ENCODE measurements around the gene OSTC.
A peak's percentile ranks its signal among the peaks of the same experiment; 100 is the strongest.

The OSTC gene

GRCh38 chr4:108620101-108620932, 30.1 kb upstream of the OSTC start, which contains the start of gene RPL34:
TSS of gene RPL34 (plus strand) at chr4:108620576. CDS start at chr4:108621960, 1,384 bp downstream.
- H3K4me2 ChIP-seq, result peak within 1 kb of the TSS; percentile 84
- H3K36me3 ChIP-seq (ENCODE audit: insufficient read depth), result peaks cover 35% of the 10 kb centered on the region; the same call in 1 of the 2 replicates
- H3K27ac ChIP-seq, result peak within 1 kb of the TSS; percentile 76
- TF ChIP-seq, protein P1, sequence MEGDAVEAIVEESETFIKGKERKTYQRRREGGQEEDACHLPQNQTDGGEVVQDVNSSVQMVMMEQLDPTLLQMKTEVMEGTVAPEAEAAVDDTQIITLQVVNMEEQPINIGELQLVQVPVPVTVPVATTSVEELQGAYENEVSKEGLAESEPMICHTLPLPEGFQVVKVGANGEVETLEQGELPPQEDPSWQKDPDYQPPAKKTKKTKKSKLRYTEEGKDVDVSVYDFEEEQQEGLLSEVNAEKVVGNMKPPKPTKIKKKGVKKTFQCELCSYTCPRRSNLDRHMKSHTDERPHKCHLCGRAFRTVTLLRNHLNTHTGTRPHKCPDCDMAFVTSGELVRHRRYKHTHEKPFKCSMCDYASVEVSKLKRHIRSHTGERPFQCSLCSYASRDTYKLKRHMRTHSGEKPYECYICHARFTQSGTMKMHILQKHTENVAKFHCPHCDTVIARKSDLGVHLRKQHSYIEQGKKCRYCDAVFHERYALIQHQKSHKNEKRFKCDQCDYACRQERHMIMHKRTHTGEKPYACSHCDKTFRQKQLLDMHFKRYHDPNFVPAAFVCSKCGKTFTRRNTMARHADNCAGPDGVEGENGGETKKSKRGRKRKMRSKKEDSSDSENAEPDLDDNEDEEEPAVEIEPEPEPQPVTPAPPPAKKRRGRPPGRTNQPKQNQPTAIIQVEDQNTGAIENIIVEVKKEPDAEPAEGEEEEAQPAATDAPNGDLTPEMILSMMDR (conservative IDR thresholded peaks at IDR 0.05; ENCODE audit: low read depth, low read length), result no peak
- peak within 1 kb of the TSS; percentile 93 for H3K9ac ChIP-seq
- H3K4me1 ChIP-seq (ENCODE audit: low read depth, poor library complexity, severe bottlenecking), result peaks cover 29% of the 10 kb centered on the region
- H3K4me3 ChIP-seq (IDR thresholded peaks at IDR 0.05; ENCODE audit: insufficient read depth, low read depth, low read length), result peak within 1 kb of the TSS; percentile 75
- H2AFZ ChIP-seq (ENCODE audit: low read depth), result peak within 1 kb of the TSS; percentile 91
- peaks cover 35% of the 10 kb centered on the region for H3K79me2 ChIP-seq (ENCODE audit: insufficient read depth, low read depth)
- 0 out of 2 replicates have a peak, but pooled peaks cover 18% of the 10 kb centered on the region for H4K20me1 ChIP-seq (ENCODE audit: insufficient read depth)
- no peaks in the 10 kb centered on the region for H3K27me3 ChIP-seq (ENCODE audit: insufficient read depth, low read depth)

DNA sequence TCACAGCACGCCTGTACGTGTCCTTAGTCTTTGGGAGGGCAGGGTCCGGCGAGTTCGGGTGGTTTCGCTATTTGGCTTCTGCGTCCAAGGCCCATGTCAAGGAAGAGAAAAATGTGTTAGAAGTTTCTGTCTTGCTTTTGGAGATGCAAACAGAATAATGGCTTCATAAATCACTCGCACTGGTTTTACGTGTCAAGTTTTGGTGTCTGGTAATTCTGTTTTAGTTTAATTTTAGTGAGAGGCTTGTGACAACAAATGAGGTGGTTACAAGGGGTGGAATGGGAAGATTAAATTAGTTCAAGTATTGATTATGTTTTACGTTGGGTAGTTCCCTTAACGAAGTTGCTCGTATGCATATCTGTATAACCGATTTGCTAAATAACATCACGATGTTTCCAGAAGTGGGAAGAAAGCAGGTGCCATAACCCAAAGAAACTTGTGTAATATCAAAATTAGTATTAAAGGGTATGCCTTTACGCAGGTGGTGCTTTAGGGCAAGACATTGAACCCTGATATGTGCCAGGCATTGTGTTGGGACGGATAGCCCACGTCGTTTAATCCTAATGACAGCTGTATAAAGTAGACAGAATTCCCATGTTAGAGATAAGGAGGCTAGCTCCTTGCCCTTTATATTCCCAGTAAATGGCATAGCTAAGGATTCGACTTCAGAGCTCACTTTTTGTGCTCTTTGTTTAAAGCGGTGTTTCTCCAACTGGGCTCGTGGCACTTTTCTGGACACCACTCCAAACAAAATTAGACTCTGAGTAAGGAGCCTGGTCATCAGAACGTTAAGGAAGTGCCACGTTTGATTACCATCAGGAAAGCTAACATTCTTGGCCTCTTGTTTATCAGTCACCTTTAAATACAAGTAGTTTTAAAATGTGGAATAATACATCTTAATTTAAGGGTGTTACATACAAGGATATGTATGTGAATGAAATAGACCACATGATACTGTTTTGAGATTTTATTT, 29.2 kb upstream of the OSTC start:
- Histone ChIP-seq H4K20me1 (ENCODE audit: insufficient read depth) (0 out of 2 replicates have a peak, but pooled peaks cover 18% of the 10 kb centered on the region), H3K27ac (peak overlapping the region; percentile 76), H3K4me1 (ENCODE audit: low read depth, poor library complexity, severe bottlenecking) (peaks cover 29% of the 10 kb centered on the region), H3K4me2 (peak overlapping the region; percentile 82), H3K9ac (peak overlapping the region; percentile 93), H3K36me3 (ENCODE audit: insufficient read depth) (peaks cover 44% of the 10 kb centered on the region; the same call in 1 of the 2 replicates), H3K4me3 (IDR thresholded peaks at IDR 0.05; ENCODE audit: insufficient read depth, low read depth, low read length) (peak overlapping the region; percentile 75), H3K27me3 (ENCODE audit: insufficient read depth, low read depth) (no peaks in the 10 kb centered on the region), H3K79me2 (ENCODE audit: insufficient read depth, low read depth) (peaks cover 35% of the 10 kb centered on the region), H2AFZ (ENCODE audit: low read depth) (peak overlapping the region; percentile 91)
- TF ChIP-seq, protein P1 (conservative IDR thresholded peaks at IDR 0.05; ENCODE audit: low read depth, low read length), result no peak

DNA sequence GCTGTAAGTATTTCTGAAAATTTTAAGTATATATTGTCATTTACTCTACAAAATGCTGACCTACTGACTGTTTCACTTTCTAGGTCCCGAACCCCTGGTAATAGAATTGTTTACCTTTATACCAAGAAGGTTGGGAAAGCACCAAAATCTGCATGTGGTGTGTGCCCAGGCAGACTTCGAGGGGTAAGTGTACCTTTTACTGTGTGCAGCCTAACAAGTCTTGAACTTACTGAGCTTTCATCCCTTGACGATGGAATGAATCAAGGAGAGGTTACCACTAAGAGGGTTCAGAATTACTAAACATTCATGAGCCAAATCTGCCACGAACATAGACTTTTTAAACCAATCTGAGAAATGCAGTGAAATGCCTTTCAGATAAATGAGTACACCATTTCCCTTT, 28.4 kb upstream of the OSTC start:
- H3K27ac ChIP-seq, result peak overlapping the region; percentile 76; the same call in 1 of the 2 replicates
- no peak overlapping the region for H2AFZ ChIP-seq (ENCODE audit: low read depth)
- no peak overlapping the region for H3K4me3 ChIP-seq (IDR thresholded peaks at IDR 0.05; ENCODE audit: insufficient read depth, low read depth, low read length)
- no peaks in the 10 kb centered on the region for H3K27me3 ChIP-seq (ENCODE audit: insufficient read depth, low read depth)
- peaks cover 29% of the 10 kb centered on the region for H3K4me1 ChIP-seq (ENCODE audit: low read depth, poor library complexity, severe bottlenecking)
- H4K20me1 ChIP-seq (ENCODE audit: insufficient read depth), result 0 out of 2 replicates have a peak, but pooled peaks cover 18% of the 10 kb centered on the region
- peaks cover 48% of the 10 kb centered on the region; the same call in 1 of the 2 replicates for H3K36me3 ChIP-seq (ENCODE audit: insufficient read depth)
- TF ChIP-seq, protein P1 (conservative IDR thresholded peaks at IDR 0.05; ENCODE audit: low read depth, low read length), result no peak
- peak overlapping the region; percentile 82 for H3K4me2 ChIP-seq
- H3K9ac ChIP-seq, result peak overlapping the region; percentile 93; the same call in 1 of the 2 replicates
- H3K79me2 ChIP-seq (ENCODE audit: insufficient read depth, low read depth), result peaks cover 35% of the 10 kb centered on the region

- H3K4me1 ChIP-seq (ENCODE audit: low read depth, poor library complexity, severe bottlenecking), result peaks cover 29% of the 10 kb centered on the region
- H3K79me2 ChIP-seq (ENCODE audit: insufficient read depth, low read depth), result peaks cover 35% of the 10 kb centered on the region
- no peak overlapping the region for H2AFZ ChIP-seq (ENCODE audit: low read depth)
- H3K36me3 ChIP-seq (ENCODE audit: insufficient read depth), result peaks cover 48% of the 10 kb centered on the region; the same call in 1 of the 2 replicates
- peak overlapping the region; percentile 82 for H3K4me2 ChIP-seq
- H3K9ac ChIP-seq, result no peak overlapping the region
- 0 out of 2 replicates have a peak, but pooled peaks cover 18% of the 10 kb centered on the region for H4K20me1 ChIP-seq (ENCODE audit: insufficient read depth)
- TF ChIP-seq, protein P1 (conservative IDR thresholded peaks at IDR 0.05; ENCODE audit: low read depth, low read length), result no peak
- no peak overlapping the region; the same call in 1 of the 2 replicates for H3K27ac ChIP-seq
- H3K27me3 ChIP-seq (ENCODE audit: insufficient read depth, low read depth), result no peaks in the 10 kb centered on the region
- no peak overlapping the region for H3K4me3 ChIP-seq (IDR thresholded peaks at IDR 0.05; ENCODE audit: insufficient read depth, low read depth, low read length)
Measured at GRCh38 chr4:108622828-108623227, 27.6 kb upstream of the OSTC start.

Measured in KMS-11 (cell line).